SW480 (cell line): ENCODE results near the gene ATP11C.

Experiments
- DNase-seq: peaks from one replicate; pipeline ENCODE4 v3.0.0-alpha.2; 2016; ENCODE audit warnings: low spot score

Gene ATP11C

GRCh38 chrX:139803224-139803623 lies 129.6 kb downstream of the ATP11C start:
- DNase-seq, result no peak

GRCh38 chrX:139802048-139802447 lies 130.8 kb downstream of the ATP11C start:
- DNase-seq, result no peak

- no peak for DNase-seq
These were observed 131.4 kb downstream of the ATP11C start for GRCh38 chrX:139801397-139801813.

DNA sequence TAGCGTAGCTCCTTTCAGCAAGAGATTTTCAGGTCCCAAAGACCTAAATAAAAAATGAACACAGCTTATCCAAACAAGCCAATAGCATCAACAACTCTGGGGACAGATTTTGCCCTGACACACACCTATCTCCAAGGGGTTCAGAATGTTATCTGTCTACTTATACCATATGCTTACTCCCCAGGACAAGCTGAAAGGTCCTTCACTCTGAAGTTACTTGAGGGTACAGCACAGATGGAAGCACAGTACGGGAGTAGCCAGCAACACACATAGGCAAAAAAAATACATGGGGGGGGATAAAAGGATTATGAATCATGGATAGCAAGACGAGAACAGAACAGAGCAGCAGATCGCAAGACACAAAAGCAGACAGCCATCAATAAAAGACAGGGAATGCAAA lies 134.2 kb downstream of the ATP11C start:
- DNase-seq, result no peak

DNA sequence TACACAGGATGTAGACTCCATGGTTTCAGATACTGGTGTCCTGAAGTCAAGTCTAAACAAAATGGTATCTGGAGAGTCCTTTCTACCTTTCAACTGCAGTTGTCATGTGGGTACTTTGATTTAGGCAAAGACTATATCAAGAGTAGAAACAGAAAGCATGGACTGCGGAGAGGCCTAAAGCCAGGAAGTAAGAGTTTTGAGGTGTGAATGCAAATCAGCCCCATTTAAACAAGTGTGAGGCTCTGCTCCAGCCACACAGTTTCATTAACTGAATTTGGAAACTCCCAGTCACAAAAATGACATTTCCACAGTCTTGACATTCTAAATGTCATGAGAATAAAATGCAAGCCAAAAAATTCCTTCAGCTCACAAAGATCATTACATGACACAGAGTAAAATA lies 137.7 kb downstream of the ATP11C start:
- no peak for DNase-seq

DNA sequence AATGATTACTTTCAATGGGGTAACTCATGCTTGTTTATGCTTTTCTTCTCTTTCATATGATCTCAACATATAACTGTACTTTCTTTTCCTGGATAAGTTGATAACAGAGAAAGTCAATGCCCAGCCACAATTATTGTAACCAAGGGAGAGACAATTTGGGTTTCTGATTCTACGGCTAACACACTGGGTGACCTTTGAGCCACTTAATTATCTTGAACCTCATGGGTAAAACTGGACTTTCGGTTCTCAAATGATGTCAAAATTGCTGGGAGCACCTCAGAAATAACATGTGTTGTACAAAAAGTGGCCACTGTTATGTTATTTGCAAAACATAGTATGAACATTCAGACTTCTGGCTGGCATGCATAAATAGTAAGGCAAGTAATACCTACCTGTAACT lies 145.3 kb downstream of the ATP11C start:
- no peak for DNase-seq

- no peak for DNase-seq
These were observed 148.0 kb downstream of the ATP11C start for GRCh38 chrX:139784807-139785206.

DNA sequence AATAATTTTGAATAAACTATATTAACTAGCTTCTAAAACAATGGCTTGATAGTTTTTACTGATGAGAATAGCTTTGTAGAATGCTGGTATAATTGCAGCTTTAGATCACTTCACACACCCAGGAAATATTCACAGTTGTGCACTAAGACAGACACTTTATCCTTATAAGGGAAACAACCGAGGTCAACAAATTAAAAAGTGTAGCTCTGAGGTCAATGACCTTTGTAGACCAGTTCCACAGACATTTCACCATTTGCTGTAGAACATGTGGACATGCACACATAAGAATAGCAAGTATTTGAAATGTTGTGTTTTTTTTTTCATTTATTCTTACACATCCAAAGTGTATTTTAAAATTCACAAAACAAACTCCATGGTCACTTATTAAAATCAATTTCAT lies 148.9 kb downstream of the ATP11C start:
- DNase-seq, result no peak

- no peak for DNase-seq
These were observed 149.8 kb downstream of the ATP11C start for GRCh38 chrX:139783030-139783429.

- no peak for DNase-seq
These were observed 156.3 kb downstream of the ATP11C start for GRCh38 chrX:139776599-139776998.

- DNase-seq, result no peak
These were observed 162.5 kb downstream of the ATP11C start for GRCh38 chrX:139770366-139770765.

DNA sequence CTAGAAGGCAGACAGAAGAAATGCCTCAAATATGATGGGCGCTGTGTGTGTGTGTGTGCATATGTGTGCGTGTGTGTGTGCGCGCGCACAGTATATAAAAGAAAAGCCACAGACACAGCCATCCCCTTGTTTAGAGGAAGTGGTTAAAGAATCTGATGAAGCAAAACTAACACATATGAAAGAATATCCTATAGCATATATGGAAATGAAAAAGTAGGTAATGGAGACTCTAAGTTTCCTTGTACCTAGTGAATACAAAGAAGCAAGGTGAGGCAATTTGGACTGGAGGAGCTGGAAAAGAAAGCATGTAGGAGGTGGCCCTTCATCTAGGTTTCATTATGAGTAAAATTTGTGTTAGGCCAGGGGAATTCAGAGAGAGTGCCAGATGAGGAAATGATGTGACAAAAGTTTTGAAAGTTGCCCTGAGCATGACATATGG lies 166.3 kb downstream of the ATP11C start:
- no peak for DNase-seq

GRCh38 chrX:139762400-139763183 lies 170.3 kb downstream of the ATP11C start:
- DNase-seq, result no peak

- DNase-seq, result peak; percentile 2
These were observed 173.2 kb downstream of the ATP11C start for GRCh38 chrX:139759637-139760036.

DNA sequence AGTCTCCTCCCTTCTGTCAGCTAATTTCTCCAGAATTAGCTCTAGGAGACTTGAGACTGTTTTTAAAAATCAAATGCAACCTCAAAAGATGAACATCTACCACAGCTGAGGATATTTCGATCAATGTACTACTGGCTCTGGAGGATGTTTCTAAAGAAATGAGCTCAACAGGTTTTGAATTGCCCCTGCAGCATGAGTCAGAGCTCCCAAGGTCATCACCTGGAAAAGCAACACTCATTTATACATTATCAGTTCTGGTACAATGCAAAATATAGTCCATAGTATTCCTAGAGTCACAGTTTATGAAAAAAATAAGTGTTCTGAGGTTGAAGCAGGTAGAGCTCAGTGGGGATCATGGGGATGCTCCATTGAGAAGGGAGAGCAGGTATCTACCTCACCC lies 174.0 kb downstream of the ATP11C start:
- no peak for DNase-seq

DNA sequence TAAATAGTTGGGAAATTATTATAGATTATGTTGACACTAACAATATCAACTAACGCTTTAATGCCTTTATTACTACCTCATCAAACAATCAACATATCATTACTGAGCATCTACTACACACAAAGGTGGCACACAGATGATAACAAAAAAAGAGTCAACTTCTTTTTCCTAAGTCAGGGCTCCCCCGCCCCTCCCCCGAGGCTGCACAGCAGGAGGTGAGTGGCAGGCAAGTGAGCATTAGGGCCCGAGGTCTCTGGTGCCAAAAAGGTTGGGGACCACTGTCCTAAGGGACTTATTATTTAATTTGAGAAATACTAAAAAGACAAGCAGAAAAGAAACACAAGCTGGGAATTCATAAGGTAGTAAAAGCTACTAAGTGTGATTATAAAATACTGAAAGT lies 174.6 kb downstream of the ATP11C start:
- DNase-seq, result no peak

DNA sequence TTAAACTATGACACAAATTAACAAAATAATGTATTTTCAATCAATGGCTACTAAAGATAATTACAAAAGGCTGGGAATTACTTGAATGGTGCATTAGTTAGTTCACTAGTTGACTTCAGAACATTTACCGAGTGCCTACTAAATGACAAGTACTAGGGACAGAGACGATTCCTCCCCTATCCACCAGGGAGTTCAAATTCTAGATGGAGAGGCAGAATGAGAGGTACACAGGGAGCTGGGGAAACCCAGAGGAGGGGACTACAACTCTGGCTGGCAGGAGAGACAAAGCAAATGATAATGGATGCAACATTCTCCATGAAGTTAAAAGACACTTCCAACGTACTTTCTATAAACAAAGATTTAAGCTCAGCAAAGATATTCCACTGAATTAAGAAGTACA lies 181.8 kb downstream of the ATP11C start:
- DNase-seq, result no peak

DNA sequence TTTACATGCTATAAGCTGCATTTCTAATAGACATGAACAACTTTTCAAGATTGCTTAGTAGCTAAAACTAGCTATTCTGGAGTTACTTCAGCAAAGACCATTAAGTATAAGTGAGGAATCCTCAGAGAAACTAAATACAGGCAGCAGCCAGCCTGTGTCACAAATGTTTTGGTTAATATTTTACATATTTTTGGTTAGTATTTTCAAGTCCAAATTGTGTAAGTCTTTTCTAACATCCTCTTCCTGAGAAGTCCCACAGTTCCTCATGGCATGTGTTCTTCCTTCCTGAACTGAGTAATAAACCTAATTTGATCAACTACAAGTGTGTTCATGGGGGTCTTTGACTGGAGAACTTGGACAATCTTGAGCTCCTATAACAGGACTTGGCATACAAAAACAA lies 182.5 kb downstream of the ATP11C start:
- DNase-seq, result no peak

DNA sequence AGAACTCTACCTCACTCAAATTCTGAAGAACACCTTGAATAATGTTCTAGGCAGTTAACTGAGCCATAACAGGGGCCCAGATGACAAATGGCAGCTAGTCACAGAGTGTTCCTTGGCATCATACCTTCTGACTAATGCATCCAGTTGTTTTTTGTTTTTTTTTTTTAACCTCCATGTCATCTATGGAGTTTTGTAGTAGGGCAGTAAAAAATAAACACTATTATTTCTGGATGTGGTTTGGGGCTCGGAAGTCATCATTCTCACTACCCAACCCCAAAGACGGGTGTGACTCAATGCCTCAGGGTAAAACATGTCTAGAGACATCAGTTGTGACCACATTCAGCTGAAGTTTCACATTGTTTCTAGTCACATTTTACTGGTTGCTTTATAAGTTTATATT lies 193.7 kb downstream of the ATP11C start:
- peak; percentile 1 for DNase-seq

- peak; percentile 19 for DNase-seq
These were observed 194.3 kb downstream of the ATP11C start for GRCh38 chrX:139738581-139738980.

DNA sequence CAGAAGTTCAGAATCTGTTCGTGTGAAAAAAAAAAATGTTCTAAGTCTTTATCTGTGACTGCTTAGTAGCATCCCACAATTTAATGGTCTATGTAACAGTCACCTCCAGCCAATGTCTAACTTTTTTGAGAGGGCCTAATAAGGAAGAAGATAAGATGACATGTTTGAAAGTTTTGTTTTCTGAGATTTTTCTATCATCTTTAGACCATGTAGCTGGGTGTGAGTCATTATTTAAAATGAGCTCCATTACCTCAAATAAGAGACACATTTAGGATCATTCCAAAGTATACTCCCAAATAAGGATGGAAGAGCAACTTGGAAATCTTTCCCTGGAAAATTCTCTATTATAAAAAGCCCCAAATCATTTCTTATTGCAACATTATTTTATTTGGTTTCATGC lies 196.7 kb downstream of the ATP11C start:
- no peak for DNase-seq

DNA sequence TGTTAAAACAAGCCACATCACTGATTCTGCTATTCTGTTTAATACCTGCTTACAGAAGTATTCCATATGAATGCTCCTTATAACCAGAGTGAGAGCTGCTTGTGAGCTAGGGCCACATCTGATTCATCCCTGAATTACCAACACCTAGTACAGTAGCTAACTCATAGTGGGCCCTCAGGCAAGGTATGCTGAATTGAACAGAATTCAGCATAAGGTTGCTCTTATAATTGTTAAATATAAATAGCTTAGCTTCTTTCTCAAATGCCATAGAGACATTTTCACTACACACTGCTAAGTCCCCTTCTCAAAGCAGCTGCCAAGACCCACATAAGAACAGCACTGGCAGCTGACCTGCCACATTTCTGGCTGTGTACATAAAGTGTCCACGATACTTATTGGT lies 197.9 kb downstream of the ATP11C start:
- no peak for DNase-seq

GRCh38 chrX:139725720-139726119 lies 207.1 kb downstream of the ATP11C start:
- DNase-seq, result no peak

- DNase-seq, result no peak
These were observed 208.2 kb downstream of the ATP11C start for GRCh38 chrX:139724626-139725025.
